Measurements from ENCODE around the gene BLACAT1. TPM values are rescaled to one million over a fixed set of nuclear protein-coding genes. Genes with fewer than 3 reads are reported as not detected.

The BLACAT1 gene
- total RNA-seq, 1 experiment from 2014 or later = 9.8 TPM

GRCh38 chr1:205477121-205477758 lies 21.4 kb upstream of the BLACAT1 start:
- peaks cover 48% of the 10 kb centered on the region for H3K27me3 Mint-ChIP-seq (ENCODE audit: low read depth)
- no peak overlapping the region for H3K4me3 Mint-ChIP-seq
- POLR2A ChIA-PET = interaction anchor here (1.0 kb wide), 1 partner anchor 21 kb away, joined by 4 read pairs; the partner anchor contains the start of gene BLACAT1
- peaks cover 15% of the 10 kb centered on the region for H3K36me3 Mint-ChIP-seq
- TF ChIP-seq FOXK1 (CRISPR knock-in tag; IDR thresholded peaks at IDR 0.05) (no peak), GTF2I (CRISPR knock-in tag; conservative IDR thresholded peaks at IDR 0.05) (no peak), USF2 (CRISPR knock-in tag; IDR thresholded peaks at IDR 0.05) (no peak)
- TF ChIP-seq, protein P1, sequence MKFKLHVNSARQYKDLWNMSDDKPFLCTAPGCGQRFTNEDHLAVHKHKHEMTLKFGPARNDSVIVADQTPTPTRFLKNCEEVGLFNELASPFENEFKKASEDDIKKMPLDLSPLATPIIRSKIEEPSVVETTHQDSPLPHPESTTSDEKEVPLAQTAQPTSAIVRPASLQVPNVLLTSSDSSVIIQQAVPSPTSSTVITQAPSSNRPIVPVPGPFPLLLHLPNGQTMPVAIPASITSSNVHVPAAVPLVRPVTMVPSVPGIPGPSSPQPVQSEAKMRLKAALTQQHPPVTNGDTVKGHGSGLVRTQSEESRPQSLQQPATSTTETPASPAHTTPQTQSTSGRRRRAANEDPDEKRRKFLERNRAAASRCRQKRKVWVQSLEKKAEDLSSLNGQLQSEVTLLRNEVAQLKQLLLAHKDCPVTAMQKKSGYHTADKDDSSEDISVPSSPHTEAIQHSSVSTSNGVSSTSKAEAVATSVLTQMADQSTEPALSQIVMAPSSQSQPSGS (CRISPR knock-in tag; IDR thresholded peaks at IDR 0.05; ENCODE audit: borderline replicate concordance, low read depth) = no peak
- ATAC-seq (peak; percentile 87), DNase-seq (ENCODE audit: low spot score) (peak; percentile 38)
- no peak overlapping the region for H3K27ac Mint-ChIP-seq
- H3K9me3 Mint-ChIP-seq = peaks cover 17% of the 10 kb centered on the region
- peaks cover 50% of the 10 kb centered on the region for H3K4me1 Mint-ChIP-seq
- CTCF ChIA-PET = interaction anchor here (0.6 to 4.7 kb wide), 7 partner anchors 9 to 101 kb away, joined by 3 to 51 read pairs (median 4); no protein-coding TSS in a partner anchor

GRCh38 chr1:205476648-205477047 lies 20.8 kb upstream of the BLACAT1 start:
- H3K36me3 Mint-ChIP-seq = peaks cover 15% of the 10 kb centered on the region
- peaks cover 17% of the 10 kb centered on the region for H3K9me3 Mint-ChIP-seq
- H3K4me1 Mint-ChIP-seq = peaks cover 46% of the 10 kb centered on the region
- H3K27me3 Mint-ChIP-seq (ENCODE audit: low read depth) = peaks cover 53% of the 10 kb centered on the region
- ChIA-PET POLR2A (interaction anchor here (1.0 kb wide), 1 partner anchor 20 kb away, joined by 4 read pairs; the partner anchor contains the start of gene BLACAT1), CTCF (interaction anchor here (0.6 to 4.7 kb wide), 3 partner anchors 10 to 46 kb away, joined by 4 to 51 read pairs (median 4); no protein-coding TSS in a partner anchor)
- DNase-seq (ENCODE audit: low spot score) = no peak
- H3K27ac Mint-ChIP-seq = no peak overlapping the region
- no peak for TF ChIP-seq USF1 (CRISPR knock-in tag; IDR thresholded peaks at IDR 0.05)
- TF ChIP-seq, protein P2, sequence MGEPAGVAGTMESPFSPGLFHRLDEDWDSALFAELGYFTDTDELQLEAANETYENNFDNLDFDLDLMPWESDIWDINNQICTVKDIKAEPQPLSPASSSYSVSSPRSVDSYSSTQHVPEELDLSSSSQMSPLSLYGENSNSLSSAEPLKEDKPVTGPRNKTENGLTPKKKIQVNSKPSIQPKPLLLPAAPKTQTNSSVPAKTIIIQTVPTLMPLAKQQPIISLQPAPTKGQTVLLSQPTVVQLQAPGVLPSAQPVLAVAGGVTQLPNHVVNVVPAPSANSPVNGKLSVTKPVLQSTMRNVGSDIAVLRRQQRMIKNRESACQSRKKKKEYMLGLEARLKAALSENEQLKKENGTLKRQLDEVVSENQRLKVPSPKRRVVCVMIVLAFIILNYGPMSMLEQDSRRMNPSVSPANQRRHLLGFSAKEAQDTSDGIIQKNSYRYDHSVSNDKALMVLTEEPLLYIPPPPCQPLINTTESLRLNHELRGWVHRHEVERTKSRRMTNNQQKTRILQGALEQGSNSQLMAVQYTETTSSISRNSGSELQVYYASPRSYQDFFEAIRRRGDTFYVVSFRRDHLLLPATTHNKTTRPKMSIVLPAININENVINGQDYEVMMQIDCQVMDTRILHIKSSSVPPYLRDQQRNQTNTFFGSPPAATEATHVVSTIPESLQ (CRISPR knock-in tag; IDR thresholded peaks at IDR 0.05) = no peak
- no peak for TF ChIP-seq ZNF671 (CRISPR knock-in tag; IDR thresholded peaks at IDR 0.05)
- no peak for TF ChIP-seq FOXJ3 (CRISPR knock-in tag; IDR thresholded peaks at IDR 0.05; ENCODE audit: borderline replicate concordance)
- TF ChIP-seq, protein P3, sequence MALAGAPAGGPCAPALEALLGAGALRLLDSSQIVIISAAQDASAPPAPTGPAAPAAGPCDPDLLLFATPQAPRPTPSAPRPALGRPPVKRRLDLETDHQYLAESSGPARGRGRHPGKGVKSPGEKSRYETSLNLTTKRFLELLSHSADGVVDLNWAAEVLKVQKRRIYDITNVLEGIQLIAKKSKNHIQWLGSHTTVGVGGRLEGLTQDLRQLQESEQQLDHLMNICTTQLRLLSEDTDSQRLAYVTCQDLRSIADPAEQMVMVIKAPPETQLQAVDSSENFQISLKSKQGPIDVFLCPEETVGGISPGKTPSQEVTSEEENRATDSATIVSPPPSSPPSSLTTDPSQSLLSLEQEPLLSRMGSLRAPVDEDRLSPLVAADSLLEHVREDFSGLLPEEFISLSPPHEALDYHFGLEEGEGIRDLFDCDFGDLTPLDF (CRISPR knock-in tag; IDR thresholded peaks at IDR 0.05) = no peak
- no peak for TF ChIP-seq ARID4B (CRISPR knock-in tag; IDR thresholded peaks at IDR 0.05; ENCODE audit: borderline replicate concordance)
- TF ChIP-seq JUN (CRISPR knock-in tag; IDR thresholded peaks at IDR 0.05) = no peak
- TF ChIP-seq CTCF (IDR thresholded peaks at IDR 0.05) = no peak
- no peak for TF ChIP-seq ZNF416 (CRISPR knock-in tag; IDR thresholded peaks at IDR 0.05)
- no peak for TF ChIP-seq TCF7 (CRISPR knock-in tag; IDR thresholded peaks at IDR 0.05; ENCODE audit: low read depth)
- no peak for ATAC-seq
- H3K4me3 Mint-ChIP-seq = no peak overlapping the region

All from WTC11 (cell line).